UCSD-AML1 (cell line): ENCODE measurements around the gene GARIN6.
"Not testable (repeated sequence)": the region's sequence is repeated elsewhere in the genome, so short reads cannot be mapped to it uniquely, and the experiment has no call there.

Experiments used
- DNase-seq: peaks from one replicate; lab custom pipeline; 2025; ENCODE audit not compliant: unreplicated experiment; lab: John Stamatoyannopoulos, UW

Gene GARIN6

GRCh38 chr12:99647453-99647852 lies at the start of gene GARIN6:
Gene GARIN6 (plus strand): TSS chr12:99647753. CDS start chr12:99648175, 422 bp downstream.
- no peak for DNase-seq

- DNase-seq, result no peak
These were observed 48.8 kb upstream of the GARIN6 start for GRCh38 chr12:99598785-99599184.

DNA sequence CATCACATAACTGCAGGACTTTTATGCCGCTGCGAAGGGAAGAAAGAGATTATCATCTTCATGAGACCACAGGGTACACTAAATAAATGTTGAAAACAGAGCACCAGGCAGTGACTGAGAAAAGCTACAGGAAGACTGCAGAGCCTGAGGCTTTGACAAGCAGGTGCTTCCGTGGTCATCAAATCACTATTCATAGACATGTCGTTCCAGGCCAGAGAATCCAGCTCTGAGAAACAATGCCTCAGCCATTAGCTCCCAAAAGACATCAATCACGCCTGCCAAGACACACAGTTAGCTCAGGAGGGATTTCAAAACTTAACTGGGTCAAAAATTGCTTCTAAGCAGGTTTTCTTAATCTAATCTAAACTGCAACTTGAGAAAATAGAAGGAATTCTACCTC lies 47.2 kb upstream of the GARIN6 start:
- no peak for DNase-seq

- no peak for DNase-seq
These were observed 37.9 kb upstream of the GARIN6 start for GRCh38 chr12:99609455-99610181.

- DNase-seq, result no peak
These were observed 36.4 kb upstream of the GARIN6 start for GRCh38 chr12:99611117-99611516.

GRCh38 chr12:99611599-99611998 lies 36.0 kb upstream of the GARIN6 start:
- DNase-seq, result no peak

GRCh38 chr12:99618657-99619056 lies 28.9 kb upstream of the GARIN6 start:
- no peak for DNase-seq

DNA sequence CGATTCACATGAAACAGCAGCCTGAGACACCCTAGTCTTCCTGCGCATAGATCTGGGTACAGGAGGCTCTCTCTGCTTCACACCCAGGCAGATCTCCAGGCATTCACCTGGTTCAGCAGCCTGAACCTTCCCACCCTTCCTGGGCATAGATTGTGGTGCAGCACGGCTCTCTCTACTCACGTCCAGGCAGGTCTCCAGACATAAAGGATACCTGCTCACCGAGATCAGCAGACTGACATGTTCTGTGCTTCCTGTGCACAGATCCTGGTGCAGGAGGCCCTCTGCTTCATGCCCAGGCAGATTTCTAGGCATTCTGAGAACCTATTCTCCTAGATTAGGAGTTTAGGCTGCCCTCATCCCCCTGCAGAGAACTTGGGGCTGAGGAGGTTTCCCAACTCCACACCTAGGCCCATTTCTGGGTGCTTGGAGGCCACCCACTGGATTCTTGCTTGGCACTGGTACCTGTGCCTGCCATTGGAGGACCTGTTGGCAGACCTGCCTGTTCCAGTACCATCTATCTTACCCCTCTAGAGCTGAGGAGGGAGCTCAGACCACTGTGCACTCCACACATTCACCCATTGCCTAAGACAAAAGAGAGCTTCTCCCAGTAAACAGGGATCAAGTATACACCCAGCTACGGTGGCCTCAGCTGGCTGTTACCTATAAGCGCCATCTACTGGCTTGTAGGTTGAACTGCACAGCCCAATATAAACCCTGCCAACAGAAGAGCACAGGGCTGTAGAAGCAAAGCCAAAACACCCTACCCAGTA lies 28.0 kb upstream of the GARIN6 start:
- no peak for DNase-seq

- no peak for DNase-seq
These were observed 27.4 kb upstream of the GARIN6 start for GRCh38 chr12:99620159-99620479.

- not testable (repeated sequence) for DNase-seq
These were observed 23.0 kb upstream of the GARIN6 start for GRCh38 chr12:99624591-99624990.

- no peak for DNase-seq
These were observed 20.1 kb upstream of the GARIN6 start for GRCh38 chr12:99627459-99627858.

DNA sequence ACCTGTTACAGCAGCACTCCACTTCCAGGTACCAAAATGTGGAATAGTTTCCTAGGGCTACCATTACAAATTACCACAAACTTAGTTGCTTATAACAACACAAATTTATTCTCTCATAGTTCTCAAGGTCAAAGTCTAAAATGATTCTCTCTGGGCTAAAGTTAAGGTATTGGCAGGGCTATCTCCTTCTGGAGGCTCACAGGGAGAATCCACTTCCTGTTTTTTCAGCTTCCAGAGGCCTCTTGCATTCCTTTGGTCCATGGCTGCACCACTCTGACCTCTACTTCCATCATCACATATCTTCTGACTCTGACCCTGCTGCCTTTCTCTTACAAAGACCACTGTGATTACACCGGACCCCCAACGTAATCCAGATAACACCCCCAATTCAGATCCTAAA lies 2.9 kb upstream of the GARIN6 start:
- no peak for DNase-seq

GRCh38 chr12:99648183-99648582 lies 630 bp downstream of the GARIN6 start:
- DNase-seq, result no peak

DNA sequence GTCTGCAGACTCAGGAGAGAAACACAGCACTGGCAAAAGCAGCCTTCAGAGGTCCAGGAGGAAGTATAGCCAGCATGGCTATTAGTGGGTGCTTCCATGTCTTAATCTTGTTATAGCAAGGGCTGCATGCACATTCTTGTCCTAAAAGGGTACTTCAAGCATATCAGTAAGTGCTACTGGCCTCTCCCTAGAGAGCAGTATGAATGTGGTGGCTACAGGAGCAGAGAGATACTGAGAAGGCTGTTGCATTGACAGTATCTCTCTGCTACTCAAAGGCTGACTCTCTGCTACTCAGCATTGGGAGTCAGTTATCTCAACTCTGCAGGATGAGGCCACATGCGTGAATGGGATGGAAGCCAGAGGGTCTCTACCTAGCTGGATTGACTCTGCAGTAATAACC lies 2.0 kb downstream of the GARIN6 start:
- DNase-seq, result no peak

GRCh38 chr12:99658671-99659349 lies 11.3 kb downstream of the GARIN6 start:
- no peak for DNase-seq

DNA sequence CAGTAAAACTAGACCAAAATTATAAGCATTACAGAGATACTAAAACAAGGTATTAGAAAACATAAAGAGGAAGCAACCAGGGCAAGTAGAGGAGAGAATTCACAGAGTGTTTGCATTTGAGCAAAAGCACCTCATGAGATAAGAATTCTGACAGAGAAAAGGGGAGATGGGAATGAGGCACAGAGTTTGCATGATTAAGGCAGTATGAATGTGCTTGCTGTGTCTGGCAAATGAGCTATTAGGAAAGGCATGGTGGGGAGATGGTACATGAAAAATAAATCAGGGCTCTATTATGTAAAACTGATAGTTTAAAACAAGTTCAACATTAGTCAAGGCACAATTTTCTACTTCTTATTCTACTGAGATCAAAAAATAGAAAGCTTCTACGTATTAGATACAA lies 23.1 kb downstream of the GARIN6 start:
- DNase-seq, result no peak

DNA sequence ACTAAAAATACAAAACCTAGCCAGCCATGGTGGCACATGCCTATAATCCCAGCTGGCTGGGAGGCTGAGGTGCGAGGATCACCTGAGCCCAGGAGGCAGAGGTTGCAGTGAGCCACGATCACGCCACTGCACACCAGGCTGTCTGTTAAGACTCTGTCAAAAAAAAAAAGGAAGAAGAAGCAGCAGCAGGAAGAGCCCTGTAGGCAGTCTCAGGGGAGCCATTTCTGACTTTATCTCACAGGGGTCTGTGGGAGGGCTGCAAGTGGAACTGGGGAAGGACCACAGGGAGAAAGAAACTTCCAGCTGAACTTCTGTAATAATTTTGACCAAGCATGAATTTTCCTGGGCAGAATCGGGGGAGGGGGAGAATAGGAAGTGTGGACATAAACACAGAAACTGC lies 32.7 kb downstream of the GARIN6 start:
- DNase-seq, result no peak

GRCh38 chr12:99686142-99686541 lies 38.6 kb downstream of the GARIN6 start:
- DNase-seq, result no peak

- no peak for DNase-seq
These were observed 47.5 kb downstream of the GARIN6 start for GRCh38 chr12:99695050-99695449.
